ENCODE measurements around the gene PHC2.

PHC2 gene

DNA sequence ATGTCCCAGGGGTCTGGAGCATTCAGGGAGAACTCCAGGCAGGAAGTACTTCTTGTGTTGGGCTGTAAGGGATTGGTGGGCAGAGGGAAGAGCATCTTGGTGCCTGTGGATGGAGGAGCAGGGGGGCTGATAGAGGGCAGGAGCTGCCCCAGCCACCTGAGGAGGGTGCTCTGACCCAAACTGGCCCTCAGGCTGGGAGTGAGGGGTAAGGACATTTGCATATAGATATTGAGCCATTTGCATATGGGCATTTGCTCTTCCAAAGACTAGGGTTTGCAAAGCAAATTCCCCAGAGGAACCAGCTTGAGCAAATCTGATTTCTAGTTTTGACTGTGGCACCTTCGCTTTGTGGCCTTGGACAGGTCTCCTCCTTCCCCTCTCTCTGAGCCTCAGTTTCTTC lies 156.4 kb downstream of the PHC2 start:
- Mint-ChIP-seq H3K9me3 (no peaks in the 10 kb centered on the region), H3K4me1 (peaks cover 37% of the 10 kb centered on the region), H3K27me3 (no peaks in the 10 kb centered on the region), H3K4me3 (no peak overlapping the region), H3K27ac (peak overlapping the region; percentile 48), H3K36me3 (no peaks in the 10 kb centered on the region)

DNA sequence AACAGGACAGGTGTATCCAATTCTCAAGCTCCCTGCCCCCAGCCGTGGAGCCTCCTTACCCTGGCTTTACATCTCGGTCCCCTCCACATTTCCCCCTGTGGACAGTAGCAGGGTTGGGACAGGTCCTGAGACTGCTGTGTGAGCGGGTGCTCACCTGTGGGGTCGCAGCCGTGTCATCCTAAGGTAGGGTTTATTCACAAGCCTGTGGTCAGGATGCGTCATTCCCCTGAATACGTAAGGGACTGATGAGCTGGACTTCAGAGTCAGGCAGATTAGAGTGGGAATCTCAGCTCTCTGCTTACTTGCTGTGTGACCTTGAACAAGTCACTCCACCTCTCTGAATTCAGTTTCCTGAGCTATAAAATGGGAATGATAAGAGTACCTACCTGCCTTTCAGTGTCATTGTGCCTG lies 156.9 kb downstream of the PHC2 start:
- H3K27me3 Mint-ChIP-seq: no peaks in the 10 kb centered on the region
- peaks cover 37% of the 10 kb centered on the region for H3K4me1 Mint-ChIP-seq
- H3K27ac Mint-ChIP-seq: no peak overlapping the region
- H3K36me3 Mint-ChIP-seq: no peaks in the 10 kb centered on the region
- H3K9me3 Mint-ChIP-seq: no peaks in the 10 kb centered on the region
- no peak overlapping the region for H3K4me3 Mint-ChIP-seq

All from activated naive CD4-positive, alpha-beta T cell treated with anti-CD3 and anti-CD28 coated beads, Interleukin-2, amount 50 U/mL, for 24 hours (primary cell).